GM19372 (cell line): ENCODE measurements around the gene TTK.
"Not testable (repeated sequence)": the region's sequence is repeated elsewhere in the genome, so short reads cannot be mapped to it uniquely, and the experiment has no call there.

Experiments
- ATAC-seq: cut with Tn5 transposase; IDR thresholded peaks from one replicate; pipeline ENCODE4 v1.9.1; 2021; ENCODE audit warnings: mild to moderate bottlenecking, low read depth, moderate library complexity; ENCODE audit not compliant: unreplicated experiment

Gene TTK

GRCh38 chr6:80020381-80021120, 16.1 kb downstream of the TTK start:
- no peak for ATAC-seq

GRCh38 chr6:80021131-80021530, 16.7 kb downstream of the TTK start:
- ATAC-seq: no peak

- ATAC-seq: no peak
Measured at GRCh38 chr6:80021591-80021990, 17.1 kb downstream of the TTK start.

GRCh38 chr6:80022803-80023202, 18.4 kb downstream of the TTK start:
- no peak for ATAC-seq

DNA sequence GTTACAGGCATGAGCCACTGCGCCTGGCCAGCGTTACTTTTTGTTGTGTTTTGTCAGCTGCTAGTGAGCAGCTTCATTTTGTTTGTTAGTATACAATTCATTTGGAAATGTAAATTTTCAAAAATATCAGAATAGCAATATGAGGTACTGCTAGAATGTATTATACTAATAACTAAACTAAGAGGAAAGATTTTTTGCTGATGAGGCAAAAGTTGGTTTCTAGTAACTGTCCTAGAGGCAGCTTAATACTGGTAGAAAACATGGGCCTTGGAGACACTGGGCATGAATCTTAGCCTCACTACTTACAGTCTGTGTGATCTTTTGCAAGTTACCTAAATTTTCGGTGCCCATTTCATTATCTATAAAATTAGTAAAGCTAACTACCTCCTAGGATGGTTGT, 24.1 kb downstream of the TTK start:
- no peak for ATAC-seq

GRCh38 chr6:80029470-80029869, 25.0 kb downstream of the TTK start:
- peak; percentile 87 for ATAC-seq

- ATAC-seq: not testable (repeated sequence)
Measured at GRCh38 chr6:80048220-80048619, 43.8 kb downstream of the TTK start.

- no peak for ATAC-seq
Measured at GRCh38 chr6:80060774-80061173, 56.3 kb downstream of the TTK start.

- not testable (repeated sequence) for ATAC-seq
Measured at GRCh38 chr6:80068146-80068545, 63.7 kb downstream of the TTK start.

GRCh38 chr6:80070431-80070830, 66.0 kb downstream of the TTK start:
- not testable (repeated sequence) for ATAC-seq

GRCh38 chr6:80077067-80077466, 72.6 kb downstream of the TTK start:
- no peak for ATAC-seq

DNA sequence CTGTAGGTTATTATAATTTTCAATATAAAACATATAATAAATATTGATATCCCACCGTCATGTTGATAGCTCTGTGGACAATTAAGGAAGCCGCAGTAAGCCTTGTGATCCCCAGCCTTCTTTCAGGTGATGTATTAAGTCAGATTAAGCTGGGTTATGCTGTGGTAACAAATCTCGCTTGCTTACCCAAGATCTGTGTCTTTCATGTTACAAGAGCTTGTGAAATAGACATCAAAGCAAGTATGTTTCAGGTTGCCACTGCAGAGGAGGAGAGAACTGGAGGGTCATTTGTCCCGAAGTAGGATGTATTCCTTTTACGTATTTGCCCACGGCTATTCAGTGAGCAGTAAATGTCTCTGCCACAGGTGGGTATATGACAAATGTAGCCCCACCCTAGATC, 84.2 kb downstream of the TTK start:
- no peak for ATAC-seq

DNA sequence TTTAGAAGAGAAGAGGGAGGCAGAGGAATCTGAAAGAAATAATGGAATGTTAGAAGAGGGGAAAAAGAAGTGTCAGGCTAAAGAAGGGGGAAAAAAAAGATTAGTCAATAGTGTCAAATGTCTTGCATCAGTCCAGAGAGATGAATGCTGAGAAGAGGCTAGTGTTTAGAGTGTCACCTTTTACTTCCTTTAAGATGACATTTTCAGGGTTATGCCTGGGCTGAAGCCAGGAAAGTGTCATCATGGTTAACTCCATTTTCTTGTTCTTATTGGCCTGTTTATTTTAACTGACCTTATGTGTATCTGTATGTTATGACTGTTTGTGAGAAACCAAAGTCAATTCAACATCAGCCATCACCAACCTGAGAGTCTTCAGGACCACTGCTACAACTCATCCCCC, 87.1 kb downstream of the TTK start:
- no peak for ATAC-seq
